ENCODE results near the gene UBE2N. TPM values are rescaled to one million over a fixed set of nuclear protein-coding genes. Genes with fewer than 3 reads are reported as not detected.

Gene UBE2N
- total RNA-seq, 2 experiments from 2014 or later, result 121 to 127 TPM

GRCh38 chr12:93460003-93460402 is 18.3 kb upstream of the UBE2N start:
- ATAC-seq (ENCODE audit: low read depth), result no peak
- DNase-seq, result no peak
- Mint-ChIP-seq H3K36me3 (no peaks in the 10 kb centered on the region), H3K9me3 (no peaks in the 10 kb centered on the region), H3K27ac (no peak overlapping the region), H3K4me1 (peaks cover 3% of the 10 kb centered on the region), H3K4me3 (no peak overlapping the region), H3K27me3 (peaks cover 8% of the 10 kb centered on the region)
- POLR2A ChIA-PET, result no interaction called here

DNA sequence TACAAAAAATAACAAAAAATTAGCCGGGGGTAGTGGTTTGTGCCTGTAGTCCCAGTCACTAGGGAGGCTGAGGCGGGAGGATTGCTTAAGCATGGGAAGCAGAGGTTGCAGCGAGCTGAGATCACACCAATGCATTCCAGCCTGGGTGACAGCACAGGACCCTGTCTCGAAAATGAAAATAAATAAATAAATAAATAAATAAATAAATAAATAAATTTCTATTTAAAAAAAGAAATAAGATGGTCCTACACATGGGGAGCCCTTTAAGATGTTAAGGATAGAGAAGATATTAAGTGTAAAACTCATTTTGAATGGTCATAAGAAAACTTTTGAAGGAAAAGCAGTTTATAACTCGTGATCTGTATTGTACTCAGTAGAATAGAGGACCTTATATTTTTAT is 17.4 kb upstream of the UBE2N start:
- POLR2A ChIA-PET, result no interaction called here

GRCh38 chr12:93456077-93456476 is 14.3 kb upstream of the UBE2N start:
- peaks cover 11% of the 10 kb centered on the region for H3K27me3 Mint-ChIP-seq
- no peaks in the 10 kb centered on the region for H3K9me3 Mint-ChIP-seq
- H3K36me3 Mint-ChIP-seq, result no peaks in the 10 kb centered on the region
- ATAC-seq (ENCODE audit: low read depth) (no peak), DNase-seq (no peak)
- H3K4me3 Mint-ChIP-seq, result no peak overlapping the region
- H3K27ac Mint-ChIP-seq, result no peak overlapping the region
- no peaks in the 10 kb centered on the region for H3K4me1 Mint-ChIP-seq
- POLR2A ChIA-PET, result no interaction called here

More for the DNA sequence above, 17.4 kb upstream of the UBE2N start:
- ATAC-seq (ENCODE audit: low read depth), result no peak
- DNase-seq, result no peak
- Mint-ChIP-seq H3K36me3 (no peaks in the 10 kb centered on the region), H3K27ac (no peak overlapping the region), H3K4me1 (no peaks in the 10 kb centered on the region), H3K9me3 (no peaks in the 10 kb centered on the region), H3K27me3 (peaks cover 11% of the 10 kb centered on the region), H3K4me3 (no peak overlapping the region)

- DNase-seq (no peak), ATAC-seq (ENCODE audit: low read depth) (no peak)
- Mint-ChIP-seq H3K27me3 (peaks cover 8% of the 10 kb centered on the region), H3K9me3 (peaks cover 1% of the 10 kb centered on the region), H3K4me1 (peaks cover 6% of the 10 kb centered on the region), H3K4me3 (no peak overlapping the region), H3K27ac (no peak overlapping the region), H3K36me3 (no peaks in the 10 kb centered on the region)
- POLR2A ChIA-PET, result no interaction called here
Observed at GRCh38 chr12:93453633-93454032, 11.9 kb upstream of the UBE2N start.

DNA sequence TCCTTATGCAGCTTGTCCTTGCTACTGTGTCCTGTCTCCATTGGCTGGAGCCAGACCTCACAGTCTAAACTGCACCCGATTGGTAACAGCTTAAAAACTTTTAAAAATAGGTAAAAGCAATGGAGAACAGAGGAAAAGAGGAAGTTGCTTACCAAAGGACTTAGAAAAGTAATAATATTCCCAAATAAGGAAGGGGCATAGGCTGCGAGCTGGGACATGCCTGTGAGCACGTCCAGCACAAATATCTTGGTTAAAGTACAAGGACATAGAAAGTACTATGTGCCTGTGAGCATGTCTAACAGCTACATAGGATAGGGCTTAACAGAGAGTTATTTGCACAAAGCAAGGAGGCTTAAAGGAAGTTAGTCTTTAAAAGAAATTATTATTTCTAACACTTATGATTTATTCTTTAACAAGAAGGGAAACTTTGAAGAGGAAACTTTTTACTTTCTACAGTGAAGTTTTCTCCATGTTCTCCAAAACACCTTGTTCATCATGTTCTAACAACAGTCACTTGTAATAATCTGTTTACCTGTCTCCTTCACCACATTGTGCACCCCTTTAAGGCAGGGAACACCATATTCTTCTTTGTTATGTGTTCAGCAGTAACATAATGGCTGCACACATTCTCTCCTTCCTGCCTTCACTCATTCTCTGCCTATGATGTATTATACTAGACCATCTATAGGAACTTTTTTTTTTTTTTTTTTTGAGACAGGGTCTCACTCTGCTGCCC is 9.8 kb upstream of the UBE2N start:
- POLR2A ChIA-PET, result no interaction called here
- peaks cover 8% of the 10 kb centered on the region for H3K27me3 Mint-ChIP-seq
- H3K27ac Mint-ChIP-seq, result no peak overlapping the region
- H3K4me1 Mint-ChIP-seq, result peaks cover 15% of the 10 kb centered on the region
- no peaks in the 10 kb centered on the region for H3K36me3 Mint-ChIP-seq
- no peak for ATAC-seq (ENCODE audit: low read depth)
- no peak for DNase-seq
- peaks cover 1% of the 10 kb centered on the region for H3K9me3 Mint-ChIP-seq
- H3K4me3 Mint-ChIP-seq, result no peak overlapping the region

GRCh38 chr12:93449277-93449676 is 7.5 kb upstream of the UBE2N start:
- no peak overlapping the region for H3K4me3 Mint-ChIP-seq
- DNase-seq (no peak), ATAC-seq (ENCODE audit: low read depth) (no peak)
- no peak overlapping the region for H3K27ac Mint-ChIP-seq
- peaks cover 15% of the 10 kb centered on the region for H3K4me1 Mint-ChIP-seq
- peaks cover 1% of the 10 kb centered on the region for H3K9me3 Mint-ChIP-seq
- POLR2A ChIA-PET, result no interaction called here
- peaks cover 2% of the 10 kb centered on the region for H3K27me3 Mint-ChIP-seq
- H3K36me3 Mint-ChIP-seq, result no peaks in the 10 kb centered on the region

DNA sequence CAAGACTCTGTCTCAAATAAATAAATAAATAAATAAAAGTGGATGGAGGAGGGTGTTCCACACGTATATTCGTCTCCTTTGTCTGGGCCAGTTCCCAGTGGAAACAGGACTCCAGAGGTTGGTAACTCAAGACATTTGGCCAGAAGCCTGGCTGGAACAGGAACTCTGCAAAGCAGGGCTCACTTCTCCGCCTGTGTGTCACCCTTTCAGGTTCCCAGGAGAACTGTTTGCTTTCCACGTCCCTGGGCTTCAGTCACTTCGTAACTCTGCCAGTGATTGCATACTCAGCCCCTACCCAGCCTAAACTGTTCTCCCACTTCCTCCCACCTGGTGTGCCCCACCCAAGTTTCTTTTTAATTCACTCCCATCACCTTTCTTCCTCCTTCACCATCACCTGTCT is 7.0 kb upstream of the UBE2N start:
- no peak for ATAC-seq (ENCODE audit: low read depth)
- Mint-ChIP-seq H3K4me1 (peaks cover 15% of the 10 kb centered on the region), H3K4me3 (no peak overlapping the region), H3K27ac (no peak overlapping the region), H3K36me3 (no peaks in the 10 kb centered on the region), H3K9me3 (peaks cover 1% of the 10 kb centered on the region), H3K27me3 (no peaks in the 10 kb centered on the region)
- POLR2A ChIA-PET, result no interaction called here
- DNase-seq, result no peak

- DNase-seq (no peak), ATAC-seq (ENCODE audit: low read depth) (no peak)
- POLR2A ChIA-PET, result interaction anchor here (1.0 kb wide), 1 partner anchor 20 kb away, joined by 4 read pairs; the partner anchor contains the start of gene MRPL42
- peaks cover 19% of the 10 kb centered on the region for H3K4me1 Mint-ChIP-seq
- H3K27ac Mint-ChIP-seq, result no peak overlapping the region
- no peak overlapping the region for H3K4me3 Mint-ChIP-seq
- peaks cover 1% of the 10 kb centered on the region for H3K9me3 Mint-ChIP-seq
- no peaks in the 10 kb centered on the region for H3K36me3 Mint-ChIP-seq
- no peaks in the 10 kb centered on the region for H3K27me3 Mint-ChIP-seq
Observed at GRCh38 chr12:93447555-93448290, 6.0 kb upstream of the UBE2N start.

- peaks cover 35% of the 10 kb centered on the region for H3K4me1 Mint-ChIP-seq
- ATAC-seq (ENCODE audit: low read depth), result no peak
- no peaks in the 10 kb centered on the region for H3K9me3 Mint-ChIP-seq
- no peak for DNase-seq
- no peak overlapping the region for H3K27ac Mint-ChIP-seq
- no peak overlapping the region for H3K4me3 Mint-ChIP-seq
- POLR2A ChIA-PET, result interaction anchor here (2.0 kb wide), 1 partner anchor 24 kb away, joined by 10 read pairs; the partner anchor contains the start of gene MRPL42
- H3K27me3 Mint-ChIP-seq, result no peaks in the 10 kb centered on the region
- no peaks in the 10 kb centered on the region for H3K36me3 Mint-ChIP-seq
Observed at GRCh38 chr12:93443576-93443975, 1.8 kb upstream of the UBE2N start.

DNA sequence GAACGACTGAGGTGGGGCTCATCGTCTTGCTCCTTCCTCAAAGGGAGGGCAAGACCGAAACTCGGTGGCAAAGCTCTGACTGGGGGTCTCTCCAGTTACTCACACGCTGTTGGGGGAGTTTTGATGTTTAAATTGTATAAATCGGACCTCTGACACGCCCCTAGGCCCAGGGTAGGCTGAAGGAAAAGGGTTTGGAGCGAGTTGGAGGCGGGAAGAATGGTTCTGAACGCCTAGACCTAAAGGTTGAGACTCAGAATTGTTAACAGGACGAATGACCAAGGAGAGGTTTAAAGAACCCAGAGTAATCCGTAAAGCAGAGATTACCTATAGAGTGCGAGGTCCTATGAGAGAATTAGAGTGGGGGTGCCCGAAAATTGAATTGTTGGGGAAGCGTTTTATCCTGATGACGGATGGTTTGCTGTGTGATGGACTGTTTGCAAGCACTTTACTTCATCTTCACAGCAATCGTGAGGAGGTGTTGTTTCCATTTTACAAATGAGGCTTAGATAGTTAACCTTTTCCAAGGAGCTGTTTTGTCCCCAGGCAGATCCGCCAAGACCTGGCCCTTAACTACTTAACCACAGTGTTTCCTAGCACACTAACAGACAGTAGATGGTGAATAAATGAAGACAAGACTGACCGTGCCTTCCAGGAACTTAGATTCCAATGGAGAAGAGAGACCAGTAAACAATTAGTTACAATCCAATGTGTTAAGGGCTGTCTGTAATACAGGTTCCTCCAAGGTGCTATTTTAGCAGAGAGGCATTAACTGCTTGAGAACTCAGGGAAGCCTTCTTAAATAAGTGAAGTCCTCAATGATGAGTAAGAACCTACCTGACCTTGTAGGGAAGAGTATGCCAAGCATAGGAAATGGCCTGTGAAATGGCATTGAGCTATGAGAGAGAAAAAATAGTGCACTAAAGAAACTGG is 929 bp upstream of the UBE2N start:
- H3K4me1 Mint-ChIP-seq, result peaks cover 37% of the 10 kb centered on the region
- H3K9me3 Mint-ChIP-seq, result no peaks in the 10 kb centered on the region
- H3K27me3 Mint-ChIP-seq, result no peaks in the 10 kb centered on the region
- DNase-seq (no peak), ATAC-seq (ENCODE audit: low read depth) (no peak)
- no peaks in the 10 kb centered on the region for H3K36me3 Mint-ChIP-seq
- H3K4me3 Mint-ChIP-seq, result peak overlapping the region; percentile 88
- H3K27ac Mint-ChIP-seq, result peak overlapping the region; percentile 96
- POLR2A ChIA-PET, result interaction anchor here (1.0 to 2.2 kb wide), 4 partner anchors 25 to 659 kb away, joined by 3 to 10 read pairs (median 5); partner anchors contain the start of gene MRPL42

DNA sequence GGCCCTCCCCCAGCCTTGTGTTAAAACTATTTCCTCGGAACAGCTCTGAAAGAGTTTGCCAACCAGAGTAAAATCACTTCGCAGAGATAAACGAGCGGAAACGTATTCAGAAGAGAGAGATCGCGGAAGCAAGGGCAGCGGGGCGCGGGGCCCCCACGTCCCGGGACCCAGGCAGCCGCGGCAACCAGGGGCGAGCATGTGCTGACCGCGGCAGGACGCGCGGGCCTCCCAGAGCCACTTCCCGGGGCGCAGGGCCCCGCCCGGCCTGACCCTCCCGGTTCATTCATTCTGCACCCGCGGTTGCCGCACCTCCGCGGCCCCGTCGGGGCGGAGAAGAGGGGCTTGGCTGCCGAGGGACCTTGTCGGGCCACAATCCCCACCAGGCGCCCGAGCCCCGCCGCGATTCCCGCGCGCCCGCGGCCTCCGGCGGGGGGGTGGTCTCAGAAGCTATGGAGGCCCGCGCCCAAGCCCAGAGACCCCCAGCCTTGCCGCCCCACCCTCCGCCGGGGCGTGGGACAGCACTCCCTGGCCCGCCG is 598 bp downstream of the UBE2N start:
- Mint-ChIP-seq H3K27me3 (no peaks in the 10 kb centered on the region), H3K36me3 (peaks cover 2% of the 10 kb centered on the region), H3K27ac (peak overlapping the region; percentile 85), H3K4me3 (peak overlapping the region; percentile 93), H3K4me1 (peaks cover 46% of the 10 kb centered on the region), H3K9me3 (no peaks in the 10 kb centered on the region)
- POLR2A ChIA-PET, result interaction anchor here (0.7 to 2.2 kb wide), 8 partner anchors 9 to 514 kb away, joined by 3 to 6 read pairs (median 4); partner anchors contain the start of gene MRPL42
- peak; percentile 71 for DNase-seq
- peak; percentile 7 for ATAC-seq (ENCODE audit: low read depth)

DNA sequence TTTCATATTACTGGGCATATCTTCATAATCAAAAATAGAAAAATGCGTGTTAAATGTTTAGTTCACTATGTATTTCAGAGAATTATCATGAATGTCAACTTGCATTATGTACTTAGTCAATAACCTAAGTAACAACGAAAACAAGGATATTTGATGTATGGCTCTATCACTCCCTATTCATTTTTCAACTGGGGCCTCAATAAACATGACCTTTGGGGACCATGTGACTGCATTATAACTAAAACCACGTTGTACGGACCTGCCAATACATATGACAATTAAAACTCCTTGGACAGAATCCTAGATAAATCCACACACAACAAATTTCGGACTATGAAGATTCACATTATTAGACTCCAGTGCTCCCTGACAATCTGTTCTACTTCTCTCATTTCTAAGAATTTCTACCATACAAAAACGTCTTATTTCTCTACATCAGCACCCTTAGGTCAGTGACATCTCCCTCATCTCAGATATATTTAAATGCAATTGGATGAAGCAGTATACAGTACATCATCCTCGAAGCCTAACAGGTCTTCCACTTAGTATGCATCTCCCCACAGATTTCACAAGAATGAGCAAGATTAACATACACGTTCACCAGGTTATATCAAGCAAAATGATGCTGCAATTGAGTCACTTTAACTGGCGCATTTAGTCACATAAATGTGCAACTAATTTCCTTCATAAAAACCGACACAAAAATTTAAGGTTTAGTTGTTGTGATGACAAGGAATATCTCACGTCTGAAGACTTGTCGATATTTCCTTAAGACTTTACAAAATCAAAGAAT is 1.5 kb downstream of the UBE2N start:
- no peaks in the 10 kb centered on the region for H3K9me3 Mint-ChIP-seq
- no peaks in the 10 kb centered on the region for H3K27me3 Mint-ChIP-seq
- H3K4me3 Mint-ChIP-seq, result peak overlapping the region; percentile 93
- peaks cover 49% of the 10 kb centered on the region for H3K4me1 Mint-ChIP-seq
- POLR2A ChIA-PET, result interaction anchor here (0.7 to 2.2 kb wide), 7 partner anchors 8 to 513 kb away, joined by 3 to 6 read pairs (median 4); partner anchors contain the start of gene MRPL42
- no peak for DNase-seq
- no peak for ATAC-seq (ENCODE audit: low read depth)
- H3K27ac Mint-ChIP-seq, result peak overlapping the region; percentile 85
- H3K36me3 Mint-ChIP-seq, result peaks cover 2% of the 10 kb centered on the region
